Measurements from ENCODE around the gene SIDT2.

DNA sequence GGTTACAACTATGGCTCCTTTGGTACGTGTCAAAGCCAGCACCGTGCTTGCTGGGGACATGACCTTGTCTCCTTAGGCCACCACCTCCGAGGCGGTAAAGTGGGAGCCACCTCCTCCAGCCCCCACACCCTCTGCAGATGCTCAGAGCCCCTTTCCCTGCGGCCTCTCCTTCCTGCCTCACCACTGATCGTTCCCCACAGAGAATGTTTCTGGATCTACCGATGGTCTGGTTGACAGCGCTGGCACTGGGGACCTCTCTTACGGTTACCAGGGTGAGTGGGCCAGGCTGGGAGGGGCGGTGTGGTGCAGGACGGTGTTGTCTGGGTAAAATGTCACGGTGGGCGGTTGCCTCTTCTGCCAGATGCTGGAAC is 8.9 kb downstream of the SIDT2 start:
- TF ChIP-seq, protein P1, sequence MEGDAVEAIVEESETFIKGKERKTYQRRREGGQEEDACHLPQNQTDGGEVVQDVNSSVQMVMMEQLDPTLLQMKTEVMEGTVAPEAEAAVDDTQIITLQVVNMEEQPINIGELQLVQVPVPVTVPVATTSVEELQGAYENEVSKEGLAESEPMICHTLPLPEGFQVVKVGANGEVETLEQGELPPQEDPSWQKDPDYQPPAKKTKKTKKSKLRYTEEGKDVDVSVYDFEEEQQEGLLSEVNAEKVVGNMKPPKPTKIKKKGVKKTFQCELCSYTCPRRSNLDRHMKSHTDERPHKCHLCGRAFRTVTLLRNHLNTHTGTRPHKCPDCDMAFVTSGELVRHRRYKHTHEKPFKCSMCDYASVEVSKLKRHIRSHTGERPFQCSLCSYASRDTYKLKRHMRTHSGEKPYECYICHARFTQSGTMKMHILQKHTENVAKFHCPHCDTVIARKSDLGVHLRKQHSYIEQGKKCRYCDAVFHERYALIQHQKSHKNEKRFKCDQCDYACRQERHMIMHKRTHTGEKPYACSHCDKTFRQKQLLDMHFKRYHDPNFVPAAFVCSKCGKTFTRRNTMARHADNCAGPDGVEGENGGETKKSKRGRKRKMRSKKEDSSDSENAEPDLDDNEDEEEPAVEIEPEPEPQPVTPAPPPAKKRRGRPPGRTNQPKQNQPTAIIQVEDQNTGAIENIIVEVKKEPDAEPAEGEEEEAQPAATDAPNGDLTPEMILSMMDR (IDR thresholded peaks at IDR 0.05), result no peak
- TF ChIP-seq POLR2AphosphoS5 (IDR thresholded peaks at IDR 0.05; ENCODE audit: low read depth, low read length), result no peak

All from Panc1 (cell line).